ENCODE results near the gene OR1C1.
"Not testable (repeated sequence)": the region's sequence is repeated elsewhere in the genome, so short reads cannot be mapped to it uniquely, and the experiment has no call there.

The OR1C1 gene

DNA sequence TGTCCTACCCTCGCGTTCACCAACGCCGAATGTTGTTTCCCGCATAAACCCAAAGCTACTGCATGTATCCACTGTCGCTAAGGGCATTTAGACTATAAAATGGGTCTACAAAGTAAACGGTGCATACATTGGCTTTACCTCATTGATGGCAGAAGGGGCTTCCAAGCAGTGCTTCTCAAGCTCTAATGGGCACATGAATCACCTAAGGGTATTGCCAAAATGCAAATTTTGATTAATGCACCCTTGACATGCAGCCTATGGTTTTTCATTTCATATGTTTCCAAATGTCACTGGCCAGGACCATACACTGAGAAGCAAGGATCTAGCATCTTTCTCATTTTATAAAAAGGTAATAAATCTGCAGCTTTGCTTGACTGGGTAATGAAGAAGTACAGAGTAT lies 46.6 kb downstream of the OR1C1 start:
- Histone ChIP-seq H3K9me3 (ENCODE audit: insufficient read depth, low read depth, low read length) (no peaks in the 10 kb centered on the region), H4K20me1 (ENCODE audit: insufficient read depth, low read length, poor library complexity, severe bottlenecking) (no peaks in the 10 kb centered on the region), H3K27me3 (ENCODE audit: insufficient read depth, low read length, poor library complexity, severe bottlenecking) (no peaks in the 10 kb centered on the region), H3K79me2 (ENCODE audit: insufficient read depth, low read length) (no peaks in the 10 kb centered on the region), H3K4me1 (ENCODE audit: insufficient read depth, low read length, poor library complexity, severe bottlenecking) (no peaks in the 10 kb centered on the region), H3K9ac (ENCODE audit: low read depth, low read length, poor library complexity, severe bottlenecking) (no peak overlapping the region), H3F3A (ENCODE audit: low read depth) (no peaks in the 10 kb centered on the region), H3K9me2 (replicated peaks; ENCODE audit: low read depth, low read length) (no peaks in the 10 kb centered on the region), H3K36me3 (ENCODE audit: insufficient read depth, low read length) (no peaks in the 10 kb centered on the region), H3K4me3 (ENCODE audit: low read length, poor library complexity, severe bottlenecking) (no peak overlapping the region), H3K4me2 (ENCODE audit: low read depth, low read length, poor library complexity, severe bottlenecking) (no peak overlapping the region), H2AFZ (ENCODE audit: low read length) (no peak overlapping the region)
- TF ChIP-seq, protein P1, sequence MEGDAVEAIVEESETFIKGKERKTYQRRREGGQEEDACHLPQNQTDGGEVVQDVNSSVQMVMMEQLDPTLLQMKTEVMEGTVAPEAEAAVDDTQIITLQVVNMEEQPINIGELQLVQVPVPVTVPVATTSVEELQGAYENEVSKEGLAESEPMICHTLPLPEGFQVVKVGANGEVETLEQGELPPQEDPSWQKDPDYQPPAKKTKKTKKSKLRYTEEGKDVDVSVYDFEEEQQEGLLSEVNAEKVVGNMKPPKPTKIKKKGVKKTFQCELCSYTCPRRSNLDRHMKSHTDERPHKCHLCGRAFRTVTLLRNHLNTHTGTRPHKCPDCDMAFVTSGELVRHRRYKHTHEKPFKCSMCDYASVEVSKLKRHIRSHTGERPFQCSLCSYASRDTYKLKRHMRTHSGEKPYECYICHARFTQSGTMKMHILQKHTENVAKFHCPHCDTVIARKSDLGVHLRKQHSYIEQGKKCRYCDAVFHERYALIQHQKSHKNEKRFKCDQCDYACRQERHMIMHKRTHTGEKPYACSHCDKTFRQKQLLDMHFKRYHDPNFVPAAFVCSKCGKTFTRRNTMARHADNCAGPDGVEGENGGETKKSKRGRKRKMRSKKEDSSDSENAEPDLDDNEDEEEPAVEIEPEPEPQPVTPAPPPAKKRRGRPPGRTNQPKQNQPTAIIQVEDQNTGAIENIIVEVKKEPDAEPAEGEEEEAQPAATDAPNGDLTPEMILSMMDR (conservative IDR thresholded peaks at IDR 0.05; ENCODE audit: low read length) = no peak
- no peak for TF ChIP-seq EZH2phosphoT487 (IDR thresholded peaks at IDR 0.05; ENCODE audit: borderline replicate concordance)

- H3K4me2 ChIP-seq (ENCODE audit: low read depth, low read length, poor library complexity, severe bottlenecking); H3K27me3 ChIP-seq (ENCODE audit: insufficient read depth, low read length, poor library complexity, severe bottlenecking); H3K9me2 ChIP-seq (replicated peaks; ENCODE audit: low read depth, low read length); H3K79me2 ChIP-seq (ENCODE audit: insufficient read depth, low read length); H3K9ac ChIP-seq (ENCODE audit: low read depth, low read length, poor library complexity, severe bottlenecking); H3K4me3 ChIP-seq (ENCODE audit: low read length, poor library complexity, severe bottlenecking); H4K20me1 ChIP-seq (ENCODE audit: insufficient read depth, low read length, poor library complexity, severe bottlenecking); H3K9me3 ChIP-seq (ENCODE audit: insufficient read depth, low read depth, low read length); H2AFZ ChIP-seq (ENCODE audit: low read length); H3K4me1 ChIP-seq (ENCODE audit: insufficient read depth, low read length, poor library complexity, severe bottlenecking); H3F3A ChIP-seq (ENCODE audit: low read depth); H3K36me3 ChIP-seq (ENCODE audit: insufficient read depth, low read length): not testable (repeated sequence)
These were observed 49.7 kb downstream of the OR1C1 start for GRCh38 chr1:247710681-247711080.
